Mammary epithelial cell (primary cell): ENCODE measurements around the gene DDX5.

Experiments
- EZH2 ChIP-seq: IDR thresholded peaks from 2 replicates; pipeline ENCODE4 v1.6.1; 2012; ENCODE audit warnings: low read length, inconsistent platforms, borderline replicate concordance
- TF ChIP-seq, protein P1 (sequence below), 2 donors: IDR thresholded peaks in 1 of 2; conservative IDR thresholded peaks in 1 of 2; 2 replicates each; pipeline ENCODE4 v1.5.1; 2011 to 2012; ENCODE audit warnings: inconsistent platforms in 2 of 2, low read length in 2 of 2, mild to moderate bottlenecking in 2 of 2, control low read depth in 1 of 2, low read depth in 1 of 2; ENCODE audit not compliant: insufficient read depth in 1 of 2; ENCODE audit errors: extremely low read depth in 1 of 2

GRCh38 chr17:64537488-64537887 is 31.4 kb upstream of the DDX5 start:
- TF ChIP-seq, protein P1, sequence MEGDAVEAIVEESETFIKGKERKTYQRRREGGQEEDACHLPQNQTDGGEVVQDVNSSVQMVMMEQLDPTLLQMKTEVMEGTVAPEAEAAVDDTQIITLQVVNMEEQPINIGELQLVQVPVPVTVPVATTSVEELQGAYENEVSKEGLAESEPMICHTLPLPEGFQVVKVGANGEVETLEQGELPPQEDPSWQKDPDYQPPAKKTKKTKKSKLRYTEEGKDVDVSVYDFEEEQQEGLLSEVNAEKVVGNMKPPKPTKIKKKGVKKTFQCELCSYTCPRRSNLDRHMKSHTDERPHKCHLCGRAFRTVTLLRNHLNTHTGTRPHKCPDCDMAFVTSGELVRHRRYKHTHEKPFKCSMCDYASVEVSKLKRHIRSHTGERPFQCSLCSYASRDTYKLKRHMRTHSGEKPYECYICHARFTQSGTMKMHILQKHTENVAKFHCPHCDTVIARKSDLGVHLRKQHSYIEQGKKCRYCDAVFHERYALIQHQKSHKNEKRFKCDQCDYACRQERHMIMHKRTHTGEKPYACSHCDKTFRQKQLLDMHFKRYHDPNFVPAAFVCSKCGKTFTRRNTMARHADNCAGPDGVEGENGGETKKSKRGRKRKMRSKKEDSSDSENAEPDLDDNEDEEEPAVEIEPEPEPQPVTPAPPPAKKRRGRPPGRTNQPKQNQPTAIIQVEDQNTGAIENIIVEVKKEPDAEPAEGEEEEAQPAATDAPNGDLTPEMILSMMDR (conservative IDR thresholded peaks at IDR 0.05 in 1 of 2, IDR thresholded peaks at IDR 0.05 in 1 of 2; ENCODE audit: extremely low read depth in 1 of 2, insufficient read depth in 1 of 2, low read depth in 1 of 2, low read length in 2 of 2), result no peak
- TF ChIP-seq EZH2, result no peak
